ENCODE data around the gene RAB3C.

RAB3C gene

GRCh38 chr5:58886315-58887207, 303.7 kb downstream of the RAB3C start:
- peak; percentile 82 for DNase-seq (ENCODE audit: low spot score)

GRCh38 chr5:58887311-58887710, 304.4 kb downstream of the RAB3C start:
- no peak for DNase-seq (ENCODE audit: low spot score)

- no peak for DNase-seq (ENCODE audit: low spot score)
Observed at GRCh38 chr5:58887721-58888409, 305.0 kb downstream of the RAB3C start.

- no peak for DNase-seq (ENCODE audit: low spot score)
Observed at GRCh38 chr5:58890265-58890664, 307.4 kb downstream of the RAB3C start.

- no peak for DNase-seq (ENCODE audit: low spot score)
Observed at GRCh38 chr5:58890701-58891085, 307.8 kb downstream of the RAB3C start.

GRCh38 chr5:58891086-58891970, 308.5 kb downstream of the RAB3C start:
- peak; percentile 82 for DNase-seq (ENCODE audit: low spot score)

GRCh38 chr5:58891971-58892343, 309.1 kb downstream of the RAB3C start:
- DNase-seq (ENCODE audit: low spot score) = no peak

- DNase-seq (ENCODE audit: low spot score) = no peak
Observed at GRCh38 chr5:58893551-58893950, 310.7 kb downstream of the RAB3C start.

- no peak for DNase-seq (ENCODE audit: low spot score)
Observed at GRCh38 chr5:58898006-58898405, 315.1 kb downstream of the RAB3C start.

GRCh38 chr5:58898538-58898937, 315.7 kb downstream of the RAB3C start:
- peak; percentile 33 for DNase-seq (ENCODE audit: low spot score)

- DNase-seq (ENCODE audit: low spot score) = no peak
Observed at GRCh38 chr5:58901271-58901670, 318.4 kb downstream of the RAB3C start.

GRCh38 chr5:58902305-58902704, 319.4 kb downstream of the RAB3C start:
- DNase-seq (ENCODE audit: low spot score) = no peak

GRCh38 chr5:58902765-58903164, 319.9 kb downstream of the RAB3C start:
- DNase-seq (ENCODE audit: low spot score) = no peak

- DNase-seq (ENCODE audit: low spot score) = no peak
Observed at GRCh38 chr5:58904737-58905136, 321.9 kb downstream of the RAB3C start.

GRCh38 chr5:58905944-58906343, 323.1 kb downstream of the RAB3C start:
- no peak for DNase-seq (ENCODE audit: low spot score)
